H1 (cell line): ENCODE results near the gene AAR2. TPM values are rescaled to one million over a fixed set of nuclear protein-coding genes. Genes with fewer than 3 reads are reported as not detected.

Experiments used
- CTCF ChIA-PET: fragments of 300-600 bp; sonication (Branson Sonifier 250); formaldehyde crosslinking; loops from one replicate; lab custom pipeline; 2021; ENCODE audit not compliant: partially characterized antibody; lab: Charles Lee
- POLR2A ChIA-PET: fragments of 300-600 bp; sonication (Branson Sonifier 250); formaldehyde crosslinking; loops from one replicate; lab custom pipeline; 2021; ENCODE audit warnings: inconsistent platforms; ENCODE audit not compliant: partially characterized antibody; lab: Charles Lee
- DNase-seq, 2 experiments: peaks; one replicate each; pipeline versions ENCODE4 v3.0.0 to v3.0.0-alpha.2; 2010 to 2022; ENCODE audit warnings: low spot score in 2 of 2, low read depth in 1 of 2, mixed read lengths in 1 of 2
- FAIRE-seq: peaks from 2 replicates; lab custom pipeline; 2011; peaks lifted over from hg19 to GRCh38; lab: Jason Lieb, UNC
- H2AFZ ChIP-seq: 2 replicates; pipeline ENCODE4 v1.8.1; 2012; ENCODE audit warnings: low read length, inconsistent platforms
- H2AK5ac ChIP-seq: 2 replicates; pipeline ENCODE4 v1.6.1; 2013; ENCODE audit warnings: low read depth, low read length
- H2BK120ac ChIP-seq: replicated peaks from 2 replicates; pipeline ENCODE3; 2013; ENCODE audit warnings: low read depth, low read length, inconsistent platforms
- H2BK12ac ChIP-seq: 2 replicates; pipeline ENCODE4 v1.6.1; 2013; ENCODE audit warnings: low read depth, low read length
- H2BK15ac ChIP-seq: 2 replicates; pipeline ENCODE4 v1.6.1; 2013; ENCODE audit warnings: low read length
- H2BK20ac ChIP-seq: 2 replicates; pipeline ENCODE4 v1.6.1; 2013; ENCODE audit warnings: low read length
- H2BK5ac ChIP-seq: 2 replicates; pipeline ENCODE4 v1.6.1; 2013; ENCODE audit warnings: low read depth, low read length
- H3K14ac ChIP-seq: 2 replicates; pipeline ENCODE4 v1.6.1; 2013; ENCODE audit warnings: inconsistent platforms; ENCODE audit not compliant: insufficient read length
- H3K18ac ChIP-seq: 2 replicates; pipeline ENCODE4 v1.6.1; 2013; ENCODE audit warnings: low read length; ENCODE audit errors: extremely low read depth
- H3K23ac ChIP-seq: 2 replicates; pipeline ENCODE4 v1.6.1; 2013; ENCODE audit warnings: inconsistent platforms; ENCODE audit not compliant: insufficient read length
- H3K23me2 ChIP-seq: 2 replicates; pipeline ENCODE4 v1.6.1; 2013; ENCODE audit warnings: low read depth, low read length
- H3K27ac ChIP-seq: 2 replicates; pipeline ENCODE4 v1.6.1; 2011; ENCODE audit warnings: low read depth, low read length, inconsistent platforms
- H3K27me3 ChIP-seq, 4 experiments: replicated peaks in 1 of 4; 1 replicate in 1 of 4; 2 replicates in 3 of 4; pipeline versions ENCODE4 v1.6.1 to v1.8.1; 2011 to 2013; ENCODE audit warnings: low read length in 3 of 4, mild to moderate bottlenecking in 3 of 4, inconsistent platforms in 2 of 4, mixed read lengths in 2 of 4, moderate library complexity in 1 of 4; ENCODE audit not compliant: control insufficient read depth in 3 of 4, insufficient read depth in 3 of 4; ENCODE audit errors: extremely low read depth in 1 of 4
- H3K36me3 ChIP-seq, 4 experiments: 2 replicates each; pipeline versions ENCODE4 v1.6.1 to v1.8.1; 2011 to 2013; ENCODE audit warnings: mild to moderate bottlenecking in 4 of 4, low read length in 3 of 4, moderate library complexity in 2 of 4, control low read depth in 1 of 4, inconsistent platforms in 1 of 4; ENCODE audit not compliant: insufficient read depth in 4 of 4, control insufficient read depth in 2 of 4
- H3K4ac ChIP-seq: replicated peaks from 2 replicates; pipeline ENCODE3; 2013; ENCODE audit warnings: low read length, low read depth, mixed read lengths, inconsistent platforms; ENCODE audit not compliant: insufficient read length
- H3K4me1 ChIP-seq, 4 experiments: replicated peaks in 1 of 4; 1 replicate in 1 of 4; 2 replicates in 3 of 4; pipeline versions ENCODE4 v1.6.1 to v1.8.1; 2011 to 2013; ENCODE audit warnings: low read length in 3 of 4, inconsistent platforms in 2 of 4, mixed read lengths in 1 of 4; ENCODE audit not compliant: insufficient read depth in 4 of 4, control insufficient read depth in 3 of 4
- H3K4me2 ChIP-seq, 2 experiments: 2 replicates each; pipeline versions ENCODE4 v1.6.1 to v1.8.1; 2011 to 2013; ENCODE audit warnings: low read depth in 2 of 2, low read length in 2 of 2, control low read depth in 1 of 2, inconsistent platforms in 1 of 2, mild to moderate bottlenecking in 1 of 2; ENCODE audit not compliant: insufficient read depth in 1 of 2
- H3K4me3 ChIP-seq, 4 experiments: fragments of 200-600, 300-600 bp in 1 of 4; sonication (generic), shearing (Covaris generic), sonication (Bioruptor Twin) in 1 of 4; 2 replicates each; pipeline versions ENCODE4 v1.5.1 to v1.8.1; 2011 to 2016; ENCODE audit warnings: low read length in 4 of 4, low read depth in 3 of 4, control low read depth in 2 of 4, inconsistent platforms in 2 of 4, mild to moderate bottlenecking in 2 of 4, mixed read lengths in 1 of 4, moderate library complexity in 1 of 4; ENCODE audit not compliant: insufficient read depth in 2 of 4; ENCODE audit errors: extremely low read depth in 1 of 4
- H3K56ac ChIP-seq: replicated peaks from 2 replicates; pipeline ENCODE3; 2013; ENCODE audit warnings: low read depth, mild to moderate bottlenecking, mixed read lengths, low read length, inconsistent platforms; ENCODE audit not compliant: insufficient read length
- H3K79me1 ChIP-seq: 2 replicates; pipeline ENCODE4 v1.6.1; 2013; ENCODE audit warnings: low read depth, low read length, control low read depth
- H3K79me2 ChIP-seq, 2 experiments: 2 replicates each; pipeline versions ENCODE4 v1.6.1 to v1.8.1; 2012 to 2013; ENCODE audit warnings: low read length in 2 of 2, mild to moderate bottlenecking in 2 of 2, inconsistent platforms in 1 of 2; ENCODE audit not compliant: insufficient read depth in 2 of 2, control insufficient read depth in 1 of 2
- H3K9ac ChIP-seq, 4 experiments: replicated peaks in 1 of 4; 1 replicate in 1 of 4; 2 replicates in 3 of 4; pipeline versions ENCODE4 v1.6.1 to v1.8.1; 2011 to 2013; ENCODE audit warnings: low read depth in 3 of 4, low read length in 3 of 4, control low read depth in 2 of 4, mild to moderate bottlenecking in 2 of 4, moderate library complexity in 2 of 4, inconsistent platforms in 1 of 4; ENCODE audit errors: extremely low read depth in 1 of 4
- H3K9me3 ChIP-seq, 2 experiments: 2 replicates each; pipeline versions ENCODE4 v1.6.1 to v1.8.1; 2012 to 2013; ENCODE audit warnings: mild to moderate bottlenecking in 2 of 2, moderate library complexity in 2 of 2, control low read depth in 1 of 2, inconsistent platforms in 1 of 2, low read depth in 1 of 2, low read length in 1 of 2, mixed read lengths in 1 of 2; ENCODE audit not compliant: insufficient read depth in 2 of 2
- H4K20me1 ChIP-seq, 2 experiments: replicated peaks in 1 of 2; 2 replicates each; pipeline versions ENCODE3 to v1.8.1; 2011 to 2013; ENCODE audit warnings: inconsistent platforms in 2 of 2, low read length in 2 of 2, mild to moderate bottlenecking in 1 of 2; ENCODE audit not compliant: insufficient read depth in 2 of 2, control insufficient read depth in 1 of 2
- H4K5ac ChIP-seq: 2 replicates; pipeline ENCODE4 v1.6.1; 2013; ENCODE audit warnings: low read length, low read depth, mixed read lengths, inconsistent platforms; ENCODE audit not compliant: insufficient read length
- H4K8ac ChIP-seq: 2 replicates; pipeline ENCODE4 v1.8.0; 2013; ENCODE audit warnings: mild to moderate bottlenecking, moderate library complexity, low read length, inconsistent platforms; ENCODE audit not compliant: insufficient read depth; ENCODE audit errors: extremely low read depth
- H4K91ac ChIP-seq: replicated peaks from 2 replicates; pipeline ENCODE3; 2013; ENCODE audit warnings: low read length, mixed read lengths, inconsistent platforms; ENCODE audit not compliant: insufficient read length
- BCL11A ChIP-seq, 2 experiments: IDR thresholded peaks; one replicate each; pipeline ENCODE4 v1.6.1; 2011; ENCODE audit warnings: low read depth in 2 of 2, low read length in 2 of 2, mild to moderate bottlenecking in 2 of 2
- CEBPB ChIP-seq: IDR thresholded peaks from 2 replicates; pipeline ENCODE4 v1.6.1; 2012; ENCODE audit warnings: low read depth, low read length
- EP300 ChIP-seq, 2 experiments: IDR thresholded peaks; 1 replicate in 1 of 2; 2 replicates in 1 of 2; pipeline ENCODE4 v1.6.1; 2011 to 2012; ENCODE audit warnings: low read depth in 2 of 2, low read length in 2 of 2, mild to moderate bottlenecking in 2 of 2, borderline replicate concordance in 1 of 2, inconsistent platforms in 1 of 2, moderate library complexity in 1 of 2
- GTF2F1 ChIP-seq: IDR thresholded peaks from 2 replicates; pipeline ENCODE4 v1.6.1; 2012; ENCODE audit warnings: low read depth, low read length, improper control_type of control experiment, borderline replicate concordance
- KDM1A ChIP-seq: fragments of 200-600, 300-600 bp; sonication (generic); IDR thresholded peaks from 2 replicates; pipeline ENCODE4 v1.7.1; 2016; ENCODE audit warnings: mild to moderate bottlenecking, low read length, borderline replicate concordance
- NANOG ChIP-seq: IDR thresholded peaks from 2 replicates; pipeline ENCODE4 v1.6.1; 2011; ENCODE audit warnings: low read length, low read depth, mild to moderate bottlenecking, inconsistent platforms; ENCODE audit not compliant: insufficient read depth, poor library complexity, severe bottlenecking
- RXRA ChIP-seq: IDR thresholded peaks from 2 replicates; pipeline ENCODE4 v1.6.1; 2011; ENCODE audit warnings: low read depth, mild to moderate bottlenecking, low read length, moderate library complexity; ENCODE audit not compliant: insufficient read depth
- SIN3A ChIP-seq, 2 experiments: IDR thresholded peaks in 1 of 2; conservative IDR thresholded peaks in 1 of 2; 2 replicates each; pipeline ENCODE4 v1.6.1; 2011 to 2012; ENCODE audit warnings: low read length in 2 of 2, improper control_type of control experiment in 1 of 2, low read depth in 1 of 2, mild to moderate bottlenecking in 1 of 2
- SP4 ChIP-seq: IDR thresholded peaks from 2 replicates; pipeline ENCODE4 v1.6.1; 2012; ENCODE audit warnings: low read length, inconsistent platforms
- WGBS, 2 experiments: shearing (Covaris generic) in 1 of 2; methylation state at CpG; one replicate each; pipeline versions ENCODE4 v1.1.6 to v1.1.7; 2013 to 2015; ENCODE audit warnings: low lambda C conversion rate in 2 of 2, mixed read lengths in 2 of 2, inconsistent platforms in 1 of 2, low coverage in 1 of 2, missing lambda C conversion rate in 1 of 2; ENCODE audit not compliant: insufficient replicate concordance in 2 of 2, insufficient coverage in 1 of 2, insufficient read length in 1 of 2; ENCODE audit errors: extremely low coverage in 1 of 2, missing lambda C conversion rate in 1 of 2; 5-methylcytosine and 5-hydroxymethylcytosine counted together
- polyA plus RNA-seq, 7 experiments: library from polyadenylated mRNA; depleted of rRNA in 3 of 7; stranded (reverse) in 5 of 7; unstranded in 2 of 7; fragments of >200 nt in 5 of 7; fragments of 200-250 nt in 2 of 7; gene quantifications; 1 replicate in 5 of 7; 2 replicates in 1 of 7; 4 replicates in 1 of 7; pipeline versions ENCODE4 v1.2.1 to v1.2.3, GENCODE V29; 2011 to 2013; ENCODE audit warnings: missing spikeins in 2 of 7, mixed read lengths in 2 of 7
- total RNA-seq: library from RNA; stranded (reverse); fragmentation: NEBNext Ultra II Directional; extraction: Animal tissue kit (Norgen Biotek cat#: 25700); gene quantifications from 2 replicates; pipeline ENCODE4 v1.2.1, GENCODE V29; 2021
- TF ChIP-seq, protein P1 (sequence below): IDR thresholded peaks from 2 replicates; pipeline ENCODE4 v1.6.1; 2012; ENCODE audit warnings: inconsistent platforms

The AAR2 gene
- total and polyA plus RNA-seq, 2 of the 8 experiments (the other 6 are each of a cell fraction or from before 2014, with no cell fraction given), result 25.5 to 36.1 TPM

DNA sequence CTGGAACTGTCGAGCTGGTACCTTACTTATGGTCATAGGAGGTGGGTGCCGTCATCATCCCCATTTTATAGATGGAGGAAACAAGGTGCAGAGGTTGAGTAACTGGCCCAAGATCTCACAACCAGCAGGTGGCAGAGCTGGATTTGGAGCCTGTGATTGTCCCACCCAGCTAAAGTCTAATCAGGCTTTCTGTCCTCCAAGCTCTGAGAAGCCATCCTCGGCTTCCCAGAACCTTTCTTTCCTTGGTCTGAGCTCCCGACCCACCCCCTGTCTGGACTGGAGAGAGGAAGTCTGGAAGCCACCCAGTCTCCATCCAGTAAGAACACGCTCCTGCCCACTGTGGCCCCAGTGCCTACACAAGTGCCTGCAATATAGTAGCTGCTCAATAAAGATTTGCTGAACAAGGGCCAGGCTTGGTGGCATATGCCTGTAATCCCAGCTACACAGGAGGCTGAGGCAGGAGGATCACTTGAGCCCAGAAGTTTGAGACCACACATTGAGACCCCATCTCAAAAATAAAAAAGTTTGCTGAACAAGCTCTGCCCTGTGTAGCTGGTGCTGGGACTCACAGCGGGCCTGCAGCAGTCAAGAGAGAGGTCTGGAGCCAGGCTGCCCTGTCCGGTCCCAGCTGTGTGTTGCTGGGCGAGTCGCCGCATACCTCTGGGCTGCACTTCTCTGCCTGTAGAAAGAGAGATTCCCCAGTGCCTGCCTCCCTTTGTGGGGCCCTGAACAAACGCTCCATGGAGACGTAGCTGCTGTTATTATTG lies 37.3 kb downstream of the AAR2 start:
- Histone ChIP-seq H2AFZ (no peak overlapping the region), H3K4ac (no peak overlapping the region), H4K5ac (no peak overlapping the region), H3K27me3 (no peaks in the 10 kb centered on the region), H2BK12ac (no peak overlapping the region), H3K23me2 (no peaks in the 10 kb centered on the region), H3K18ac (no peak overlapping the region), H3K4me2 (no peak overlapping the region), H3K4me3 (no peak overlapping the region), H2BK15ac (no peak overlapping the region), H3K9ac (no peak overlapping the region), H3K23ac (no peak overlapping the region), H3K56ac (no peak overlapping the region), H3K9me3 (no peaks in the 10 kb centered on the region), H3K79me2 (no peaks in the 10 kb centered on the region), H3K4me1 (no peaks in the 10 kb centered on the region; a peak in 2 of 7 replicates), H4K91ac (no peak overlapping the region), H4K20me1 (no peaks in the 10 kb centered on the region), H3K79me1 (no peaks in the 10 kb centered on the region), H3K27ac (no peak overlapping the region), H2BK5ac (no peak overlapping the region), H3K36me3 (no peaks in the 10 kb centered on the region), H3K14ac (no peak overlapping the region), H4K8ac (no peak overlapping the region), H2BK20ac (no peak overlapping the region), H2AK5ac (no peak overlapping the region), H2BK120ac (no peak overlapping the region)
- WGBS, 2 experiments, result 88% methylated on average over 12 of the region's 12 CpGs; no CpG with 5 or more reads in 1 of the 2 experiments
- CTCF ChIA-PET, result interaction anchor here (0.7 to 6.9 kb wide), 18 partner anchors 9 to 279 kb away, joined by 3 to 54 read pairs (median 3); no protein-coding TSS in a partner anchor
- POLR2A ChIA-PET, result interaction anchor here (0.6 to 0.7 kb wide), 3 partner anchors 14 to 60 kb away, joined by 3 read pairs; no protein-coding TSS in a partner anchor
- DNase-seq (peak in 1 of 2 experiments; percentile 41), FAIRE-seq (peak; percentile 19)
- TF ChIP-seq NANOG (no peak), EP300 (IDR thresholded peaks at IDR 0.05; ENCODE audit: borderline replicate concordance in 1 of 2, low read depth in 2 of 2, low read length in 2 of 2) (no peak), BCL11A (IDR thresholded peaks at IDR 0.05; ENCODE audit: low read depth in 2 of 2, low read length in 2 of 2) (no peak), CEBPB (0 out of 2 replicates have a peak, but pooled peaks have one; percentile 27), SP4 (no peak), KDM1A (peak; percentile 41; the same call in 1 of the 2 replicates), RXRA (no peak), SIN3A (conservative IDR thresholded peaks at IDR 0.05 in 1 of 2, IDR thresholded peaks at IDR 0.05 in 1 of 2; ENCODE audit: low read depth in 1 of 2, low read length in 2 of 2) (no peak), GTF2F1 (no peak)
- TF ChIP-seq, protein P1, sequence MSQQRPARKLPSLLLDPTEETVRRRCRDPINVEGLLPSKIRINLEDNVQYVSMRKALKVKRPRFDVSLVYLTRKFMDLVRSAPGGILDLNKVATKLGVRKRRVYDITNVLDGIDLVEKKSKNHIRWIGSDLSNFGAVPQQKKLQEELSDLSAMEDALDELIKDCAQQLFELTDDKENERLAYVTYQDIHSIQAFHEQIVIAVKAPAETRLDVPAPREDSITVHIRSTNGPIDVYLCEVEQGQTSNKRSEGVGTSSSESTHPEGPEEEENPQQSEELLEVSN, result no peak
